Stimulated activated CD8-positive, alpha-beta memory T cell treated with anti-CD3 and anti-CD28 coated beads, Interleukin-4, amount 100 ng/mL, for 4 hours (primary cell): ENCODE results near the gene PLIN1.

Source experiments
- DNase-seq, 2 donors: peaks; one replicate each; pipeline ENCODE4 v3.0.0-alpha.2; 2020; ENCODE audit warnings: low read depth in 2 of 2, low spot score in 1 of 2

PLIN1 gene

DNA sequence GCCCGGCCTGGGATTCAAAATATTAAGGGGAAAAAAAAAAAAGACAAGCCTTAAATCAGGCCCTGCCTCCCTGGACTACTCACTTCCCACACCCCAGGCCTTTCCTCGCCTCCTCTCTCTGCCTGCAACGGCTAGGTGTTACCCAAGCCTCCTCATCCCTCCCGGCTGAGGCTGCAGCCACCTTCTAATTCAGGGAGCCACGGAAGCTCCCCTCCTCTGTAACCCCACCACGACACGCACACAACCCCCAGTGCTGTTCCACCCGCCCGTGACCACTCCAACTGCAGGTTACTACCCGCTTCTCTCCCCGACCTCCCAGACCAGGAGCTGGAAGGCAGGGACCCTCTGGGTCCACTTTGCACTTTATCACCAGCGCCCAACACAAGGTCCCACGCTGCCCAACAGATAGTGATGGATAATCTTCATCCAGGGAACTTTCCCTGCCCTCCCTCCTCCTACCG is 24.8 kb downstream of the PLIN1 start:
- no peak for DNase-seq

DNA sequence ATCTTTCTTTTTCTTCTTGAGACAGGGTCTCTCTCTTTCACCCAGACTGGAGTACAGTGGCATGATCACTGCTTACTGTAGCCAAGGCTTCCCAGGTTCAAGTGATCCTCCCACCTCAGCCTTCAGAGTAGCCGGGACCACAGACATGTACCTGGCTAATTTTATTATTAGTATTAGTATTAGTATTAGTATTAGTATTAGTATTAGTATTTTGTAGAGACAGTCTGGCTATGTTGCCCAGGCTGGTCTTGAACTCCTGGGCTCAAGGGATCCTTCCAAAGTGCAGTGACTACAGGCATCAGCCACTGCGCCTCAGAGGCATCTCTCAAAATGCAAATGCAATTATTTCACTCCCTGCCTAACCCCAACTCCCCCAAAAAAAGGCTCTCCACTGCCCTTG is 25.6 kb downstream of the PLIN1 start:
- DNase-seq: no peak

- no peak for DNase-seq
These were observed 26.5 kb downstream of the PLIN1 start for GRCh38 chr15:89652666-89653065.

DNA sequence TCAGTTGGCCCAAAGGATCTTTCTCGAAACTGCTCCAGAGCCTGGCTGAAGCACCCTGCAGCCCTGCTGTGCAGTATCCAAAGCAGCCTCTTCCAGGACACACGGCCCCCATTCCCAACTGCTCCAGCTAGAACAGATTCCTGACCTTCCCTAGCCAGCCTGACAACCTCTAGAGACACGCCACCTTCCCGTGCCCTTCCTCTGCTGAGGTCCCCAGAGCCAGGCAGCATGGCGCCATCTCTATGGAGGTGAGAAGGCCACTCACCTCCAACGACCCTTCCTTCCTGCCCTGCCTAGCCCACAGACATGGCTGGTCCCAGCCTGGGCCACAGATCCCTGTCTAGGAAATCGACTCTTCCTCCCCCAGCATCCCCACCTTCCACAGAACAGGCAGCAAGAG is 27.0 kb downstream of the PLIN1 start:
- no peak for DNase-seq

DNA sequence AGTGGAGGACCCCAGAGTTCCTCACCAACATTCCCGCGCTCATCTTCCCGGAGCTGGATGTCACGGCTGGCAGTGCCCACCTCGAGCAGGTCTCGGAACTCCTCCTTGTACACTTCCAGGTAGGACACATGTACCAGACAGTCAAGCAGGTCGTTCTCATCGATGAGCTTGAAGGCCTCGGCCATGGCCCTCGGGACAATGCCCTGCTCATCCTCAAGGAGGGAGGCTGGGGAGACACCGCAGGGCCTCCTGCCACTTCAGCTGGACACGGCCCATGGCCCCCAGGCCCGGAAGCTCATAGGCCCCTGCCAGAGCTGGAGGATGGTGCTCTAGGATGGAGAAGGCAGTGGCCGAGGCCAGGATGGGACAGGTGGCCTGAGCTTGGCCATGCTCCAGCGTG is 29.5 kb downstream of the PLIN1 start:
- no peak for DNase-seq

DNA sequence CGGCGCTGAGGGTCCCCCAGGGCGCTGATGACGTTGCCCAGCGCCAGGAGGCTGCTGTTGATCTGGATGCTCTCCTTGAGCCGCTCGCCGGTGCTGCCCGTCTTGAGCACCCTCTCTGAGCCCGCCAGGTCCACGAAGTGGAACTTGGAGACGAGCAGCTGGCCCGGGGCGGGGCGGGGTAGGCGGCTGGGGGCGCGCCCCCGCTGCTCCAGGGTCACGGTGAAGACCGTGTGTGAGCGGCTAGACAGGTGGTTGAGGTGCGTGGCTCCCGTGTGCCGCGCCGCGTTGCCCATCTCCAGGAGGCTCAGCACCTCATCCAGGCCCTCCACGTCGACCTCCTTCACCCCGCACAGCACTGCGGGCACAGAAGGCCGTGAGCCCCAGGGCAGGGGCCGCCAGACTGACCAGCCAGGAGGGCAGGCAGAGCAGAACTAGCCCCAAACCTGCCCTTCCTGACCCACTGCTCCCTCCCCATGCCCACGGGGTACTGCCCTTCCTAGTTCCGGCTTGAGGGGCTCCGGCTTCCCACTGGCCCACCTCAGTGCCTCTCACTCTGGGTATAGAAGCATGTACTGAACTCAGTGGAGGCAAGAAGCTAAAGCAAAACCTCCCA is 30.0 kb downstream of the PLIN1 start:
- no peak for DNase-seq

- DNase-seq: no peak
These were observed 30.8 kb downstream of the PLIN1 start for GRCh38 chr15:89648106-89649012.

GRCh38 chr15:89647191-89647851 is 31.8 kb downstream of the PLIN1 start:
- peak; percentile 11 to 33 for DNase-seq

GRCh38 chr15:89646416-89647141 is 32.6 kb downstream of the PLIN1 start:
- DNase-seq: no peak

GRCh38 chr15:89645680-89646079 is 33.5 kb downstream of the PLIN1 start:
- no peak for DNase-seq

- DNase-seq: no peak
These were observed 37.1 kb downstream of the PLIN1 start for GRCh38 chr15:89642106-89642505.

- DNase-seq: no peak
These were observed 38.1 kb downstream of the PLIN1 start for GRCh38 chr15:89641053-89641452.

DNA sequence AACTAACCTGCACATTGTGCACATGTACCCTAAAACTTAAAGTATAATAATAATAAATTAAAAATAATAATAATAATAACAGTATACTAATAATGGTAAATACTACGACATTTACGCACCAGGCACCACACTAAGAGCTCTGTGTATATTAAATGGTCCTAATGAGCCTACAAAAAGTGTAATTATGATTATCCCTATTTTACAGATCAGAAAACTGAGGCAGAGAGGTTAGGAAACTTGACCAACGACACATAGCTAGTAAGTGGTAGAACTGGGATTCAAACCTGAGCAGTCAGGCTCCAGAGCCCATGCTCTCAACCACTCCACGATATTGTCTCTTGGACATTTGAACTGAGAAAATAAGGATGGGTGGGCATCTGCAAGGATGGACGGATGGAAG is 38.9 kb downstream of the PLIN1 start:
- no peak for DNase-seq

GRCh38 chr15:89633585-89633984 is 45.6 kb downstream of the PLIN1 start:
- DNase-seq: no peak

- DNase-seq: no peak
These were observed 46.4 kb downstream of the PLIN1 start for GRCh38 chr15:89632563-89633430.

DNA sequence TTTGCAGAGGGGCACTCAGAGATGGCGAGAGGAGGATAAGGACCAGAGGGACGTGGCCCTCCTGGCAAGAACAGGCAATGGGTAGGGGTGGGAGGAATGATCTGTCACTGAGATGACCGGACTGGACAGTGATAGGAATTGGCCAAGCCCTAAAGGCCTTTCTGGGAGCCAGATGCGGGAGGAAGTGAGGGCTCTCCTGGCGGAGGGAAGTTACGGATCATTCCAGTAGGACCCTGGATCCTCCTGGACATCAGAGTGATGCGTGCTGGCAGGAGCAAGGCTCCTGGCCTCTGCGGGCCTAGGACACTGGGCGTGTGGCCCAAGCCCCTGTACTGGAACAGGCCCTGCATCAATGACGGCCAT is 47.3 kb downstream of the PLIN1 start:
- no peak for DNase-seq

- DNase-seq: no peak
These were observed 47.9 kb downstream of the PLIN1 start for GRCh38 chr15:89630974-89631901.

GRCh38 chr15:89630260-89630659 is 48.9 kb downstream of the PLIN1 start:
- DNase-seq: no peak

GRCh38 chr15:89629829-89630228 is 49.3 kb downstream of the PLIN1 start:
- no peak for DNase-seq
